HG03565 (cell line): Measurements from ENCODE around the gene ITGAD.
A peak's percentile ranks its signal among the peaks of the same experiment; 100 is the strongest.

Source experiments
- ATAC-seq: cut with Tn5 transposase; IDR thresholded peaks from one replicate; pipeline ENCODE4 v1.9.1; 2021; ENCODE audit warnings: mild to moderate bottlenecking, moderate library complexity; ENCODE audit not compliant: unreplicated experiment

Gene ITGAD

DNA sequence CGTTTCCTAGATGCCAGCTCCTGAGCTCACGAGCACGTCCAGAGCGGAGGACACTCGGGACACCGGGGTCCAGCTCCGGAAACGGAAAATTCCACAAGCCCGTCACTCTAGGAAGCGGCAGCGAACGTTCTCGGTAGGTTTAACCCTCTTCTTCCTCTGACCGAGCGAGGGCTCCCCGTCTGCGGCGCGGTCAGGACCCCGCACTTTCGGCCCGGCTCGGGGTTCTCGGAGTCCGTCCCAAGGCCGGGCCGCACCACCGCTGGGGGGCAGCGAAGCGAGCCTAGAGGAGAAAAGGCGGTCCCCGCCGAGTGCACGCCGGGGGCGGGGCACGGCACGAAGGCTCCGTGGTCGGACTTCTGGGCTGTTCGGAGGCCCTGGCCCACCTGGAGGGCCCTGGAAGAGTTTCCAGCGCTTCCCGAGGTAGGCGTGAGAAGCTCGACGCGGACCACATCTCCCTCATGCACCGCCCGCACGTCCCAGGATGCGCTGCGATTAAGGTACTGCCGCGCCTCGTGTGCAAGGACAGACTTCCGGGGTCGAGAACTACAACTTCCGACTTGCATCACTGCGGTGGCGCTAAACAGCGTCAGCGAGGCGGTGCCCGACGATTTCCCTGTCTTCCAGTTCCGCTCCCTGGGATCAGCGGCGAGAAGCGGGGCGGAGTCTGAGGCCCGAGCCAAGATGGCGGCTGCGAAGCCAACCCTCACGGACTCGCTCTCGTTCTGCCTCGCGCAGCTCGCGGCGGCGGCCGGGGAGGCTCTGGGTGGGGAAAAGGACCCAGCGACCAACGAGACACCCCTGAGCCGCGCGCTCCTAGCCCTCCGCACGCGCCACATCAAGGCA, 65.9 kb downstream of the ITGAD start, which contains the start of gene ARMC5:
ARMC5 (plus strand) TSS at position 658 of the 843 bp plus-strand sequence; CDS start at position 682, 24 bp downstream.
- ATAC-seq, result peak; percentile 61

DNA sequence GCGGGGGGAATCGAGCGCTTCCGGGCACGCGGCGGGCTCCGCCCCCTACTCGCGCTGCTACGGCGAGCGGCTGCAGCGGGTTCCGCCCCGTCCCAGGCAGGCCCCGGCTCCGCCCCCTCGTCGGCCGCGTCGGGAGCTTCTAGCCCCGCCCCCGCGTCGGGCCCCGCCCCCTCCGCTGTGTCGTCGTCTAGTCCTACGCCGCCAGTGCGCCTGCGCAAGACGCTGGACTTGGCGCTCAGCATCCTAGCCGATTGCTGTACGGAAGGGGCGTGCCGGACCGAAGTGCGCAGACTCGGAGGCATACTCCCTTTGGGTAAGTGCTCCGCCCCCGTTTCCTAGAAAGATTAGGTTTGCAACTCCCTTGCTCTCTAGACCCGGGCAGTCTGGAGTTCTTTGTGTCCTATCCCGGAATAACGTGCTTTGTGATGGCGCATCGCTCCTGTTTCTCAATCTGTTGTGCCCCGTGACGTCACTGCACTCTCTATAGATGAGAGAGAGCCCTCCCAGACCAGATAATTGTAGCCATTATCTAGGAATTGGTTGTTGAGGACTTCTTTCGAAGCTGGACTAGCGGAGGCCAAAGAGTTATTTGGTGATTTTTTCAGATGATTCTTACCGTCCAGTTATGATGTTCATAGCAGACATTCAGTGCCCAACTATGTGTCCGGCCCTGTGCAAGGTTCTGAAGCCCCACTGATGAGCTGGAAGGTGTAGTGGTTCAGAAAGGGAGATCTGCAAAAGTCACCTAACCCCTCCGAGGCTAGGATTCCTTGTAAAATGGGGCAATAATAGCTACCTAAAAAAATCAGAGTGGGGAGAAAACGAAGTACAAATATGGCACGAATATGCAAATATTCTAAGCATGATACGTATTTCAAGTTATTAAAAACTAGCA, 66.8 kb downstream of the ITGAD start:
- ATAC-seq, result peak; percentile 61

DNA sequence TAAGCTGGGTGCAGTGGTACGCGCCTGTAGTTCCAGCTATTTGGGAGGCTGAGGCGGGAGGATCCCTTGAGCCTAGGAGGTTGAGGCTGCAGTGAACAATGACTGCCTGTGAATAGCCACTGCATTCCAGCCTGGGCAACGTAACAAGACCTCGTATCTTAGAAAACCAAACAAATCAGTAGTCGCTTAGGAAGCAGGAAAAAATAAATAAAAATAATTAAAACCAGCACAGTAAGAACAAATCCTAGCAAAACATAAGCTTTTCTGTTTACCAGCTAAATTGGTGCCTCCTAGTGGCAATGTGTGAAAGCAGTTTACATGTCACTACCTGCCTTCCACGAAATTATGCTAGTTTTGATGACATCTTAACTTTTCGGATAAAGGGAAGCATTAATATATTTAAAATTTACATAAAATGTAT, 67.5 kb downstream of the ITGAD start:
- ATAC-seq, result no peak

DNA sequence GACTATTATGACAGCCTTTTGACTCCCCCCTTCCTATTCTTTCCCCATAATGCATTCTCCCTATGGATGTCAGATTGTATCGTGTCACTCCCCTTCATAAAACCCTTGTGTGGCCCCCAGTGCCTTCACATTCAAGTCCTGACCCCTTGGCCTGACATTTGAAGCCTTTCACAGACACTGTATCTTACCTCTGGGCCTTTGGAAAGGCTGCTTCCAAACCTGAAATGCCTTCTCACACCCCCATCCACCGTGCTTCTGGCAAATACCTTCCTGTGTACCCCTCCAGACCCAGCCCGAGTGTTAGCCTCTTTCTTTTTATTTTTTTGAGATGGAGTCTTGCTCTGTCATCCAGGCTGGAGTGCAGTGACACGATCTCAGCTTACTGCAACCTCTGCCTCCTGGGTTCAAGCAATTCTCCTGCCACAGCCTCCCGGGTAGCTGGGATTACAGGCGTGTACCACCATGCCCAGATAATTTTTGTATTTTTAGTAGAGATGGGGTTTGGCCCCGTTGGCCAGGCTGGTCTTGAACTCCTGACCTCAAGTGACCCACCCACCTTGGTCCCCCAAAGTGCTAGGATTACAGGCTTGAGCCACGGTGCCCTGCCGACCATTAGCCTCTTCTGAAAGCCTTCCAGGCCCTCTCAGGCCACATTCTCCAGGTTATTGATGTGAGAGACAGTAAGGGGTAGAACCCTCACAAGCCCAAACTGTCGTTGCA, 68.2 kb downstream of the ITGAD start:
- no peak for ATAC-seq

DNA sequence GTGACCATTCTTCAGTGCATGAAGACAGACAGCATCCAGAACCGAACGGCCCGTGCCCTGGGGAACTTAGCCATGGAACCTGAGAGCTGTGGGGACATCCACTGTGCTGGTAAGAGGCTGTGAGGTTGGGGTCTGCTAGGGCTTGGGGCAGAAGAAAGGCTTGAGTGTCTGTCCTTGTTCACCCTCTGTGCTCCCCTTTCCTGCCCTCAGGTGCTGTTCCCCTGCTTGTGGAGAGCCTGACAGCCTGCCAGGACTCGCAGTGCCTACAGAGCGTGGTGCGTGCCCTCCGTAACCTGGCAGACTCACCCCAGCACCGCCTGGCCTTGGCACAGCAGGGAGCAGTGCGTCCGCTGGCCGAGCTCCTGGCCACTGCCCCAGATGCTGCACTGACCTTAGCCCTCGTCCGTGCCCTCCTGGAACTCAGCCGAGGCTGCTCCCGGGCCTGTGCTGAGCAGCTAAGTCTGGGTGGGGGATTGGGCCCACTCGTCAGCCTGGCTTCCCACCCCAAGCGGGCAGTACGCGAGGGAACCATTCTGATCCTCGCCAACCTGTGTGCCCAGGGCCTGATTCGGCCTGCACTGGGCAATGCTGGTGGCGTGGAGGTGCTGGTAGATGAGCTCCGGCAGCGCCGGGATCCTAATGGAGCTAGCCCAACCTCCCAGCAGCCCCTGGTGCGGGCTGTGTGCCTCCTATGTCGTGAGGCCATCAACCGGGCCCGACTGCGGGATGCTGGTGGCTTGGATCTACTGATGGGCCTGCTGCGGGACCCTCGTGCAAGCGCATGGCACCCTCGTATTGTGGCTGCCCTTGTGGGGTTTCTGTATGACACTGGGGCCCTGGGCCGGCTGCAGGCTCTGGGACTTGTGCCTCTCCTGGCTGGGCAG, 69.0 kb downstream of the ITGAD start:
- no peak for ATAC-seq

DNA sequence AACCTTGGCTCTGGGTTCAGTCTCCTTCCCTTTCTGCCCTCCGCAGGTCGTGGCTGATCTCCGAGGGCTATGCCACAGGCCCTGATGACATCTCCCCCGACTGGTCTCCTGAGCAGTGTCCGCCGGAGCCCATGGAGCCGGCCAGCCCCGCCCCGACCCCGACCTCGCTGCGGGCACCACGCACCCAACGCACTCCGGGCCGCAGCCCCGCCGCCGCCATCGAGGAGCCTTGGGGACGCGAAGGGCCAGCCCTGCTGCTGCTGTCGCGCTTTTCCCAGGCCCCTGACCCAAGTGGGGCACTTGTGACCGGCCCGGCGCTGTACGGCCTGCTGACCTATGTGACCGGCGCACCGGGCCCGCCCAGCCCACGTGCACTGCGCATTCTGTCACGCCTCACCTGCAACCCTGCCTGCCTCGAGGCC, 71.2 kb downstream of the ITGAD start:
- no peak for ATAC-seq

DNA sequence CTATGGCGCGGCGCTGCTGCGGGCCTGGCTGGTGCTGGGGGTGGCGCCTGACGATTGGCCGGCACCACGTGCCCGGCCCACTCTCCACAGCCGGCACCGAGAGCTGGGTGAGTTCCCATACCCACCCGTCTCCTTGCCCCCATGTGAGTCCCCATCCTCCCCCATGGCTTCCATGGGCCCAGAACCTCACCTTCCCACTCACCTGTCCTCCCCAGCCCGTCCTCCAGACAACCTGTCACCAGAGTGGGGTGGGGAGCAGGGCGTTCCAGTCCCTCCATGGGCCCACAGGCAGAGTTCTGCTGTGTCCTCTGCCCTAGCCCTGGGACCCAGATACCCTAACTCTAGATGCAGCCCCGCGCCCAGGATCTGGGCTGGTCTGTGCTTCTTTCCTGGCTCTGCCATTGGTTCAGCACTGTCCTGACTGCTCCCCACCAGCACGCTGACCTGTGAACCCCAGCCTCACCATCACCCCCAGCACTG, 71.7 kb downstream of the ITGAD start:
- no peak for ATAC-seq

DNA sequence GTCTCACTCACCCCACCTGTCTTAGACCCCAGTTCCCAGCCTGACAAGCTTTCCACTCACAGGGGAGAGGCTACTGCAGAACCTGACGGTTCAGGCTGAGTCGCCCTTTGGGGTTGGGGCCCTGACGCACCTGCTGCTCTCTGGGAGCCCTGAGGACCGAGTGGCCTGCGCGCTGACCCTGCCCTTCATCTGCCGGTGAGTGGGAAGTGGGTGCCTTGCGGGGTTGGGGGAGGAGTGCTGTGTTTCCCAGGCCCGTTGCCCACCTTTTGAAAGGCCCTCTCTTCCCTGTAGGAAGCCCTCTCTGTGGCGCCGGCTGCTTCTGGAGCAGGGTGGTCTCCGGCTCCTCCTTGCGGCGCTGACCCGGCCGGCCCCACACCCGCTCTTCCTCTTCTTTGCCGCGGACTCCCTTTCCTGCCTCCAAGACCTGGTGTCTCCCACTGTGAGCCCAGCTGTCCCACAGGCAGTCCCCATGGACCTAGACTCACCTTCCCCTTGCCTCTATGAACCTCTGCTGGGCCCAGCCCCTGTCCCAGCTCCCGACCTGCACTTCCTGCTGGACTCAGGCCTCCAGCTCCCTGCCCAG, 72.7 kb downstream of the ITGAD start:
- ATAC-seq, result no peak

DNA sequence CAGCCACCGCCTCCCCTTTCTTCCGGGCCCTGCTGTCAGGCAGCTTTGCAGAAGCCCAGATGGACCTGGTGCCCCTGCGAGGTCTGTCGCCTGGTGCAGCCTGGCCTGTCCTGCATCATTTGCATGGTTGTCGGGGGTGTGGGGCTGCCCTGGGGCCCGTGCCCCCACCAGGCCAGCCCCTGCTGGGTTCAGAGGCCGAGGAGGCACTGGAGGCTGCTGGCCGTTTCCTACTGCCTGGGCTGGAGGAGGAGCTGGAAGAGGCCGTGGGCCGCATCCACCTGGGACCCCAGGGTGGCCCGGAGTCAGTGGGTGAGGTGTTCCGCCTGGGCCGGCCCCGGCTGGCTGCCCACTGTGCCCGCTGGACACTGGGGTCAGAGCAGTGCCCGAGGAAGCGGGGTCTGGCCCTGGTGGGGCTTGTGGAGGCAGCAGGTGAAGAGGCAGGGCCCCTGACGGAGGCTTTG, 73.3 kb downstream of the ITGAD start:
- no peak for ATAC-seq

DNA sequence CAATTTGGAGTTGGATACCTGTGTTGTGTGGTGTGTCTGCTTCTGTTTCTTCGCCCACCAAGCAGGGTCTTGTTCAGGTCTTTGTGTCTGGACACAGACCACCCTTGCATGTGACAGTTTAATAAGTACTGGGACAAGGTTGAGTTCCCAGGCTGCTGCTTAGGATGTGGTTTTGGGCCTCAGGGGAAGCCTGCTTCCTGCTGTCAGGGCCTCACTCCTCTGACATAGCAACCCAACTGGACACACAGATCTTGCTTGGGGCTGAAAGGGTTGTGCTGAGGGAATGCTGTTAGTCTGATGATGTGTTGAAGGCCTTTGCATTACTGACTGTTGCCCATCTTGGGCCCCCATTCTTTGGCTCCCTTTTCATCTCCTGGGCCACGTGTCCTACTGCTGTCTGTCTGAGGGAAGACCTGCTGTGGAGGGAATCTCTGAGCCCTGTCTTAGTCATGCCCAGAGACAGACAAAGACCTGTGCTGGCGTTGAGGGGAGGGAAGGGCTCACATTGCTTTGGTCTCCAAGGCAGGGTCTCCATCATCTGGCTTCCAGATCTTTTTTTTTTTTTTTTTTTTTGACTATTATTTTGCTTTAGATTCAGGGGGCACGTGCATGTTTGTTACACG, 74.1 kb downstream of the ITGAD start:
- ATAC-seq, result peak; percentile 59

DNA sequence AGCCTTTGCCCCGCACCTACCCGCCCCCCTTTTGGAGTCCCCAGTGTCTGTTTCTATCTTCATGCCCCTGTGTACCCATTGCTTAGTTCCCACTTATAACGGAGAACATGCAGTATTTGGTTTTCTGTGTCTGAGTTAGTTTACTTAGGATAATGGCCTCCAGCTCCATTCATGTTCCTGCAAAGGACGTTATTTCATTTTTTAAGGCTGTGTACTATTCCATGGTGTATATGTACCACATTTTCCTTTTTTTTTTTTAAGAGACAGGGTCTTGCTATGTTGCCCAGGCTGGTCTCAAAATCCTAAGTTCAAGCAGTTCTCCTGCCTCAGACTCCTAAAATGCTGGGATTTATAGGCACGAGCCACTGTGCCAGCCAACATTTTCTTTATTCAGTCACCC, 74.7 kb downstream of the ITGAD start:
- ATAC-seq, result no peak

DNA sequence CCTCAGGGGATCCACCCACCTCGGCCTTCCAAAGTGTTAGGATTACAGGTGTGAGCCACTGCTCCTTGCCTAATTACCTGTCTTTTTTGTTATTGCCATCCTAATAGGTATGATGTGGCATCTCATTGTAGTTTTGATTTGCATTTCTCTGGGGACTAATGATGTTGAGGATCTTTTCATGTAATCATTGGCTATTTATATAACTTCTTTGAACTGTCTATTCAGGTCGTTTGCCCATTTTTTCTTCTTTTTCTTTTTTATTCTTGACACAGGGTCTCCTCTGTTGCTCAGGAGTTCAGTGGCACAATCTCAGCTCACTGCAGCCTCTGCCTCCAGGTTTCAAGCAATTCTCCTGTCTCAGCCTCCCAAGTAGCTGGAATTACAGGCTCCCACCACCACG, 77.5 kb downstream of the ITGAD start:
- ATAC-seq, result no peak

DNA sequence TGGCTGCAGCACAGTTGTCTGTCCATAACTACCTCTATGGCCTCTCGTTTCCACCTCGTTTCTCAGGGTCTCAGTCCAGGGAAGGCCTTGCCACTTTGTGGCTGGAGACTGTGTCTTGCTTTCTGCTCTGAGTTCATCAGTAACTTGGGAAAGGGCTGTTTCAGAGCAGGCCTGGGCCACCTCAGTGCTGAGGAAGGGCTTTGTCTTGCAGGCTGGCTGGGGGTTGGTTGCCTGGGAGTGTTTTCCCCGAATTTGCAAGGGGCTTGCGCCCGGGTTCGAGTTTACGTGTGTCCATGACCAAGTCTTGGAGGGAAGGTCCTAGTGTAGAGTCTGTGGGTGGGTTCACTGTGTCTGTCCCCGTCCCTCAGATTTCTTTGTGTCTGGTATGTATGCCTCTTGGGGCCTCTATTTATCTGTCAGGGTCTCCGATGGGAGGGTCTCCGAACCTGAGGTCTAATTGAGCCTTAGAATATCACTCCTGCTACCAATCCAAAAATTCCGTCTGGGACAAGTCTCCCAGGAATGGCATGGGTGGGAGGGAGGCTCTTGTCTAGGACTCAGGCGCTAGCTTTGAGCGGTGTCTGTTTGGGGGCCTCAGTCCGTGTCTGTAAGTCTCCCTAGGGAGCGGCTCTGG, 78.2 kb downstream of the ITGAD start:
- ATAC-seq, result no peak

DNA sequence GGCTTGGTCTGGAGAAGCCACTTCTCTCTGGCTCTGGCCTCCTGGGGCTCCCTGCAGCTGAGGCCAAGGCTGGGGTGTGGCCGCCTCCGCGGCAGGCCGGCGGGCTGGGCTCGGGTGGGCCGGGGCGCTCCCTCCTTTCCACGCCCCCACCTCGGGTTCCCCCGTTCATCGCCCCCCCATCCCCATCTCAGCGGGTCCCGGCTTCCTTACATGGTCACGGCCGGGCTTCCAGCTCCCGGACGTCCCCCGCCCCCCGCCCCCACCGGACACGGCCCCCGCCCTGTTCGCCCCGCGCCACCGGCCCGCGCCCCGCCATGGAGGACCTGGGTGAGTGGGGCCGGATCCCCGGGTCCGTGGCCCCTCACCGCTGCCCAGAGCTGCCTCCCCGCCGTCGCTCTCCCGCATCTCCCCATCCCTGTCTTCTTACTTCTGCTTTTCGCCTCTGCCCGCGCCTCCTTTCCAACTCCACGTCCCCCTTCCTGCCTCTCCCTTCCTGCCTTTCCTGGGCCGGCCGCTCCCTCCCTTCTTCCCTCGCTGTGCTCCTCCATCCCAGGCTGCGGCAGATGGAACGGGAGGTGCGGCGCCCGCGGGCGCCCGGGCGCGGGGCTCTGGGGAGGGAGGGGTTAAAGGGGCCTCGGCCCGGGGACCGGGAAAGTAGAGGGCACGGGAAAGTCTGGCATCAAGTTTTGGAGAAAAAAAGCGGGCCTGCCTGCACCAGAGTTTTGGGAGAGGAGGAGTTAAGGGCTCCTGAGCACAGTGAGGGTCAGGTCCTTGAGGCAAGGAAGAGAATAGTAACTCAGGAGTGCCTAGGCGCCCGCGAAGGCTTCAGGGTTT, 79.0 kb downstream of the ITGAD start, which contains the start of gene TGFB1I1:
TGFB1I1 (plus strand) TSS at position 278 of the 834 bp plus-strand sequence; CDS start at position 315, 37 bp downstream.
- ATAC-seq, result no peak

DNA sequence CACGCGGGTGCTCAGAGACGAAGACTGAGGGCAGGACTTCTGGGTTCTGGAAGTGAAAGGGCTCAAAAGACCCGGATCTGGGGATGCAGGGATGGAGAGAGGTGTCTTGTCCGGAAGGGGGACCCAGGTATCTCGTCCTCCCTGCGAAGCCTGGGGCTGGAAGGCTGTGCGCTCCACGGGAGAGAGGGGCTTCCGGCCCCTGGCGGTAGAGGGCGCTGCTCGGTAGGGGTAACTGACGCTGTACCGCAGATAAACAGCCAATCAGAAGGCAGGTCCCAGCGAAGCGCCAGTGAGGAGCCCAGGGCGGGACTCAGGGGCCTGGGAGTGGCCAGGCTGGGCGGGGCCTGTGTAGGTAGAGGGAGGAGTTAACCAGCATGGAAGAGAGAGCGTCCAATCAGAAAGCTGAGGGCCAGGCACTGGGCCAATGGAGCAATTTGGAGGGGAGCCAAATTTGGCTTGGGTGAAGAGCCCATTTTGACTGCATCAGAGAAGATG, 79.6 kb downstream of the ITGAD start:
- no peak for ATAC-seq

DNA sequence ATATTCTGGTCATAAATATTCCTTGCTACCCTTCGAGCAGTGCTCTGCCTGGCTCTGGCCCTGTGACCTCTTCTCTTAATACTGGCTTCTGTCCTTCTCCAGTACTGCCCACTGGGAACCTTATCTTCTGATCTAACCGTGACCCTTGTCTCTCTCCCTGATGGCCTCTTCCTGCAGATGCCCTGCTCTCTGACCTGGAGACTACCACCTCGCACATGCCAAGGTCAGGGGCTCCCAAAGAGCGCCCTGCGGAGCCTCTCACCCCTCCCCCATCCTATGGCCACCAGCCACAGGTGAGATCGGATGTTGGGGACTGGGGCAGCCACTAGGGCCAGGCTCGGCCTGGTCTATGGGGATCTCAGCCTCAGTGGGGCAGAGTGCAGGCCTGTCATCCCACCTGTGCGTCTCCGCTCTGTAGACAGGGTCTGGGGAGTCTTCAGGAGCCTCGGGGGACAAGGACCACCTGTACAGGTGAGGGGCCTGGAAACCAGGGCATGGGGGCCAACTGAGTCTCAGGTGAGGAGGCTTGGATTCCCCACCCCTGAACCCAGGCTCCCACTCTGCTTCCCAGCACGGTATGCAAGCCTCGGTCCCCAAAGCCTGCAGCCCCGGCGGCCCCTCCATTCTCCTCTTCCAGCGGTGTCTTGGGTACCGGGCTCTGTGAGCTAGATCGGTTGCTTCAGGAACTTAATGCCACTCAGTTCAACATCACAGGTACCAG, 80.3 kb downstream of the ITGAD start:
- no peak for ATAC-seq
